IgD-negative memory B cell (primary cell): ENCODE measurements around the gene LGR4. TPM values are rescaled to one million over a fixed set of nuclear protein-coding genes. Genes with fewer than 3 reads are reported as not detected.

Experiments used
- H3K27ac Mint-ChIP-seq, 3 donors: one replicate each; pipeline ENCODE4 v1.8.0; 2020 to 2022; ENCODE audit warnings: mild to moderate bottlenecking in 3 of 3, mixed read lengths in 3 of 3, moderate library complexity in 1 of 3
- H3K27me3 Mint-ChIP-seq: one replicate; pipeline ENCODE4 v1.8.0; 2021; ENCODE audit warnings: mixed read lengths
- H3K36me3 Mint-ChIP-seq: one replicate; pipeline ENCODE4 v1.8.0; 2020; ENCODE audit warnings: mild to moderate bottlenecking, mixed read lengths
- H3K4me1 Mint-ChIP-seq, 3 donors: one replicate each; pipeline ENCODE4 v1.8.0; 2020 to 2022; ENCODE audit warnings: mixed read lengths in 3 of 3, mild to moderate bottlenecking in 1 of 3
- H3K4me3 Mint-ChIP-seq, 4 donors: one replicate each; pipeline ENCODE4 v1.8.0; 2020 to 2022; ENCODE audit warnings: mild to moderate bottlenecking in 4 of 4, mixed read lengths in 4 of 4, moderate library complexity in 3 of 4
- H3K9me3 Mint-ChIP-seq, 3 donors: one replicate each; pipeline ENCODE4 v1.8.0; 2020 to 2021; ENCODE audit warnings: mixed read lengths in 3 of 3, mild to moderate bottlenecking in 1 of 3
- polyA plus RNA-seq: library from polyadenylated mRNA; unstranded; fragments of 300-500 nt; fragmentation: Illumina TruSeq; gene quantifications from one replicate; pipeline ENCODE4 v1.2.3, GENCODE V29; 2021

Gene LGR4
- polyA plus RNA-seq, 1 donor from 2014 or later: 0.55 TPM

DNA sequence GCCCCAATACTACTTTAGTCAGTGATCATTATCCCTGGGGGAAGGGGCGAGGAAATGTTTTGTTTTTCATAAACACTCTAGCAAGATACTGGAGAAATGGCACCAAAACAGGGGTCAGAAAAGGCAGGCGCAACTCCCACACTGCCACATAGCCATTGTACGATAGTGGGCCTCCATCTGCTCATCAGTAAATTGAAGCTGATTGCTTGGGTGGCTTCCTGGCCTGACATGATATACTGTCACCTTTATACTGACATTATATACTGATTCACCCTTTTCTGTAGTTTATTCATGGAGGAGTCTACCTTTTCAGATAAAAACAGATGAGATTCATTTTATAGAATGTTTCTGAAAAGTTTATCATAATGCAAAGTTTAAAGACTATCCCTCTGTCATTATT is 57.9 kb downstream of the LGR4 start:
- Mint-ChIP-seq H3K27me3 (peaks cover 4% of the 10 kb centered on the region), H3K9me3 (peaks cover 0 to 3% (median 0%) of the 10 kb centered on the region in 3 donors), H3K4me1 (peaks cover 0 to 2% (median 0%) of the 10 kb centered on the region in 3 donors), H3K36me3 (peaks cover 3% of the 10 kb centered on the region), H3K27ac (no peak overlapping the region), H3K4me3 (no peak overlapping the region)

DNA sequence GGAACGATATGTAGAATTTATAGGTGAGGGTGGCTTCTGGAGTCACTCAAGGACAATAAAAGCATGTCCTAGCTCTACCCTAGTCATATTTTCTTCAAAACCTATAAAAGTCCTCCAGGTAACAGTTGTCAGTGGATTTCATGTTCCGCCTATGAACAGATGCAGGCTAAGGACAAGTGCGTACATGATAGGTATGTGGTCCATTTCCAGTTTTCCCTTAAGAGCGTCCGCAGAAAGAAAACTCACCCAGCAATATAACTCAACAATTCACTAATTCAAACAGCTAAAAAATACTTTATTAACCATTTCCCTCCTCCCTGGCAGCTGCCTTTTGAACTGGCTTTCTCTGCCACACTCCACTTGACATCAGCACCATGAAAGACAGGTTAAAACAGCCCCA is 59.4 kb downstream of the LGR4 start:
- peaks cover 0 to 1% (median 0%) of the 10 kb centered on the region in 3 donors for H3K9me3 Mint-ChIP-seq
- peaks cover 0 to 2% (median 0%) of the 10 kb centered on the region in 3 donors for H3K4me1 Mint-ChIP-seq
- no peak overlapping the region for H3K27ac Mint-ChIP-seq
- H3K27me3 Mint-ChIP-seq: peaks cover 4% of the 10 kb centered on the region
- H3K4me3 Mint-ChIP-seq: no peak overlapping the region
- peaks cover 4% of the 10 kb centered on the region for H3K36me3 Mint-ChIP-seq

- peaks cover 0 to 2% (median 0%) of the 10 kb centered on the region in 3 donors for H3K4me1 Mint-ChIP-seq
- peaks cover 4% of the 10 kb centered on the region for H3K36me3 Mint-ChIP-seq
- no peak overlapping the region for H3K4me3 Mint-ChIP-seq
- no peak overlapping the region for H3K27ac Mint-ChIP-seq
- H3K27me3 Mint-ChIP-seq: peaks cover 4% of the 10 kb centered on the region
- H3K9me3 Mint-ChIP-seq: peaks cover 0 to 1% (median 0%) of the 10 kb centered on the region in 3 donors
These were observed 60.3 kb downstream of the LGR4 start for GRCh38 chr11:27412192-27412691.

GRCh38 chr11:27411328-27411727 is 61.3 kb downstream of the LGR4 start:
- Mint-ChIP-seq H3K36me3 (peaks cover 4% of the 10 kb centered on the region), H3K9me3 (peaks cover 0 to 1% (median 0%) of the 10 kb centered on the region in 3 donors), H3K4me3 (no peak overlapping the region), H3K4me1 (peaks cover 0 to 2% (median 0%) of the 10 kb centered on the region in 3 donors), H3K27me3 (peaks cover 4% of the 10 kb centered on the region), H3K27ac (no peak overlapping the region)

- H3K27me3 Mint-ChIP-seq: no peaks in the 10 kb centered on the region
- H3K4me1 Mint-ChIP-seq: peaks cover 0 to 2% (median 0%) of the 10 kb centered on the region in 3 donors
- H3K4me3 Mint-ChIP-seq: no peak overlapping the region
- H3K36me3 Mint-ChIP-seq: peaks cover 4% of the 10 kb centered on the region
- no peak overlapping the region for H3K27ac Mint-ChIP-seq
- peaks cover 0 to 1% (median 0%) of the 10 kb centered on the region in 3 donors for H3K9me3 Mint-ChIP-seq
These were observed 62.3 kb downstream of the LGR4 start for GRCh38 chr11:27410272-27410671.

- H3K9me3 Mint-ChIP-seq: peaks cover 0 to 1% (median 0%) of the 10 kb centered on the region in 3 donors
- H3K27me3 Mint-ChIP-seq: no peaks in the 10 kb centered on the region
- H3K27ac Mint-ChIP-seq: no peak overlapping the region
- H3K4me1 Mint-ChIP-seq: peaks cover 0 to under 1% (median 0%) of the 10 kb centered on the region in 3 donors
- peaks cover 4% of the 10 kb centered on the region for H3K36me3 Mint-ChIP-seq
- H3K4me3 Mint-ChIP-seq: no peak overlapping the region
These were observed 62.8 kb downstream of the LGR4 start for GRCh38 chr11:27409742-27410141.

GRCh38 chr11:27409049-27409448 is 63.5 kb downstream of the LGR4 start:
- no peaks in the 10 kb centered on the region for H3K4me1 Mint-ChIP-seq
- peaks cover 4% of the 10 kb centered on the region for H3K36me3 Mint-ChIP-seq
- peaks cover 0 to 1% (median 0%) of the 10 kb centered on the region in 3 donors for H3K9me3 Mint-ChIP-seq
- peaks cover 2% of the 10 kb centered on the region for H3K27me3 Mint-ChIP-seq
- H3K27ac Mint-ChIP-seq: no peak overlapping the region
- no peak overlapping the region for H3K4me3 Mint-ChIP-seq

DNA sequence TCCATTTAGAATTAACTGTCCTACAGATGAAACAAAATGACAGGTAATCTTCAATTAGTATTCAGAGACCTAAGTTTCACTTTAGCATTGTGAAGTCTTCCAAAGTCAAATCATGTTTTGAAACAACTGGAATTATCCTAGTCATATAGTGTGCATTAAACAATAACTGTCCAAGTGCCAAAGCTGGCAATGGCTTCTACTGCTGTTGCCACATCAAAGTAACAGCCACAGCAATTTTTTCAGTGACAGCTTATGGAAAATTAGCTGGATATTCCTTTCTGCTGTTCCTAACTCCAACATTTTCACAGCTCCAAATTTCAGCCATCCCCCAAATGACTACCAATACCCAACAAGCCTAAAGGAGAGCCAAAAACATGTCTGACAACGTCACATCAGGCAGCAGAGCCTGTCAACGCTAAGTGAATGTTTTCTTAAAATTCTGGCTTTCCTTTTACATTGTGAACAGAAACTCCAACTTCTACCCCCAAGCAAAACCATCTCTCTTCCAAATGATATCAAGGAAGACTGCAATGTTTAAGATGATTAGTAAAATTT is 64.3 kb downstream of the LGR4 start:
- Mint-ChIP-seq H3K27ac (no peak overlapping the region), H3K27me3 (peaks cover 2% of the 10 kb centered on the region), H3K4me1 (no peaks in the 10 kb centered on the region), H3K9me3 (peaks cover 0 to 1% (median 0%) of the 10 kb centered on the region in 3 donors), H3K4me3 (no peak overlapping the region), H3K36me3 (peaks cover 4% of the 10 kb centered on the region)

DNA sequence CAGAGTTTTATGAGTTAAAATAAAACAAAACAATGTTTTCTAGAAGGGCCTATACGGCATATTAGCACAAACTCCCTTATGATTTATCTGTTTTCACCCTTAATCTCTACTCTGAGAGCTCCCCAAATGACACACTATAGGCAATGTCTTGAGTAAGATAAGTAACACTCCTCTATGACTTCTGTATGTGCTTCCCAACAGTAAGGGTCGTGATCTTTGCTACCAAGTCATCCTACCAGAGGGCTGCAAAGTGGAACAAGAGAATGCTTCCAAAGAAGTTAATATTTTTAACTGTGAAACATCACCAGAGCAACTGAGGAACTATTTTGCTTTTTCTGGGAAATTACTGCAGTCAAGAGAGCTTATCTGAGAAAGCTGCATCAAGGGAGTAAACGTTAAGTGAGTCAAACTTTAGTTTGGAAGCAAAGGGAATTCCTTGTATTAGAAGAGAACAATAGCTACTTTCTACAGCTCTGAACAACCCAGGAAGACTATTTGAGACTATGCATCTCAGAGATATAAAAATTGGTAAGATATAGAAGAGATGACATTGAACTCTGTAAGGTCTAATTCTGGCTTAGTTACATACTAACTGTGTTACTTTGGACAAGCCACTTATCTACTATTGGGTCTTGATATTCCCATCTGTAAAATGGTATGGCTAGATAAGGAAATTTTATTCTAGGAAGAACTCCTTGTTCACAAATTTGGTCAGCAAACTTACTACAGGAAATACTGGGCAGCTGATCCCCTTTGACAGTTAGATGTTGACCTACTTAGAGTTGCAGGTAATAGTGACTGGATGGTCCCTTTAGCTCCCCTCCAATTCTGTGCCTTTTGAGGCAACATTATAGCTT is 65.9 kb downstream of the LGR4 start:
- peaks cover 4% of the 10 kb centered on the region for H3K36me3 Mint-ChIP-seq
- peaks cover 2% of the 10 kb centered on the region for H3K27me3 Mint-ChIP-seq
- no peaks in the 10 kb centered on the region for H3K4me1 Mint-ChIP-seq
- no peak overlapping the region for H3K27ac Mint-ChIP-seq
- peaks cover 0 to 1% (median 0%) of the 10 kb centered on the region in 3 donors for H3K9me3 Mint-ChIP-seq
- no peak overlapping the region for H3K4me3 Mint-ChIP-seq

- Mint-ChIP-seq H3K9me3 (no peaks in the 10 kb centered on the region), H3K4me3 (no peak overlapping the region), H3K36me3 (peaks cover 4% of the 10 kb centered on the region), H3K27ac (no peak overlapping the region), H3K27me3 (peaks cover 2% of the 10 kb centered on the region), H3K4me1 (no peaks in the 10 kb centered on the region)
These were observed 67.5 kb downstream of the LGR4 start for GRCh38 chr11:27405134-27405533.

DNA sequence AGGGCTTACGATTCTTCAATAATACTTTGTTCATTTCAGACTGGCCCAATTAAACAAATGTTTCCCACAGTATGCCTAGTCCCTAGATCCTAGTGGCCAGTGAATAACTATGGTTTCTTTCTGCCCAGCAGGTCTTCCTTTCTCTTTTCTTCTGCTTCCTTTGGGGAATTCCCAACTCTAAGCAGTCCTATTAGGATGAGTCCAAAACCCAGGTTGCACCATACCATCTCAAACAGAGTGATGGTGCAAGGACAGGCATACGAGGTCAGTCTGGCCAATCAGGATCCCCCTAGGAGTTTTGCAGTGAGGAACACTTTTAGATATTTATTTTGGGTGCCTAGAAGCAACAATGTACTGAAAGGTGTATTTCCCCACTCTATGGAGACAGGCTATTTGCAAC is 68.2 kb downstream of the LGR4 start:
- no peak overlapping the region for H3K4me3 Mint-ChIP-seq
- peaks cover 2% of the 10 kb centered on the region for H3K27me3 Mint-ChIP-seq
- no peaks in the 10 kb centered on the region for H3K4me1 Mint-ChIP-seq
- no peaks in the 10 kb centered on the region for H3K9me3 Mint-ChIP-seq
- H3K27ac Mint-ChIP-seq: no peak overlapping the region
- H3K36me3 Mint-ChIP-seq: peaks cover under 1% of the 10 kb centered on the region

DNA sequence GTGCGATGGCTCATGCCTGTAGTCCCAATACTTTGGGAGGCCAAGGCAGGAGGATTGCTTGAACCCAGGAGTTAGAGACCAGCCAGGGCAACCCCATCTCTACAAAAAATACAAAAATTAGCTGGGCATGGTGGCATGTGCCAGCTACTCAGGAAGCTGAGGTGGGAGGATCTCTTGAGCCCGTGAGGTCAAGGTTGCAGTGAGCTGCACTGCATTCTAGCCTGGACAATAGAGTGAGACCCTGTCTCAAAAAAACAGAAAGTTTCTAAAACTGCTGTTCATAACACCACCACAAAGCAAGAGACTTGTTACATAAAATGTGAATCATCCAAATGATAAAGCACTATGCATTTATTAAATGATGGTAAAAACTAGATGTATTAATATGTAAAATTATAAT is 69.4 kb downstream of the LGR4 start:
- Mint-ChIP-seq H3K4me1 (no peaks in the 10 kb centered on the region), H3K27me3 (peaks cover 2% of the 10 kb centered on the region), H3K27ac (no peak overlapping the region), H3K4me3 (no peak overlapping the region), H3K9me3 (no peaks in the 10 kb centered on the region), H3K36me3 (no peaks in the 10 kb centered on the region)

GRCh38 chr11:27402450-27402849 is 70.1 kb downstream of the LGR4 start:
- H3K4me3 Mint-ChIP-seq: no peak overlapping the region
- H3K9me3 Mint-ChIP-seq: no peaks in the 10 kb centered on the region
- H3K4me1 Mint-ChIP-seq: no peaks in the 10 kb centered on the region
- H3K27ac Mint-ChIP-seq: no peak overlapping the region
- H3K27me3 Mint-ChIP-seq: peaks cover 2% of the 10 kb centered on the region
- no peaks in the 10 kb centered on the region for H3K36me3 Mint-ChIP-seq

DNA sequence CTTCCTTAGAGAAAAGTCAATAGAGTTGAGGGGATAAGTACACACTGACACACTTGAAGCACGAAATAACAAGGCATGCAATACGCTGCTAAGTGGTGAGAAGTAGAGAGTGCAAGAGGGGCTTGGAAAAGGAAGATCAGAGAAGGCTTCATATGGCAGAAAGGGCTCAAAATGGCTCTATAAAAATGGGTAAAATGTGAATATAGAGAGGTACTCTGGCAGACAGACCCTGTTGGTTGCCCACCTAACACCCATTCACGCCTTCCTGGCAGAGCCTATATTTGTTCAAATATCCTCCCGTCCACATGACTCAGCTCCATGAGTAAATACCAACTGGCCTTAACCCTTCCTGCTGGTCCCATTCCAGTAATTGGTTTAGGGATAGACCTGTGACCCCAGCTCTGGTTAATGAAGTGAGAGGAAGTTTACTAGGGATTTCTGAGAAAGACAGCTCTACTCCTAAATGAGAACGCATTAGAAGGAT is 70.7 kb downstream of the LGR4 start:
- Mint-ChIP-seq H3K27ac (no peak overlapping the region), H3K27me3 (peaks cover 2% of the 10 kb centered on the region), H3K36me3 (no peaks in the 10 kb centered on the region), H3K4me1 (no peaks in the 10 kb centered on the region), H3K4me3 (no peak overlapping the region), H3K9me3 (no peaks in the 10 kb centered on the region)

DNA sequence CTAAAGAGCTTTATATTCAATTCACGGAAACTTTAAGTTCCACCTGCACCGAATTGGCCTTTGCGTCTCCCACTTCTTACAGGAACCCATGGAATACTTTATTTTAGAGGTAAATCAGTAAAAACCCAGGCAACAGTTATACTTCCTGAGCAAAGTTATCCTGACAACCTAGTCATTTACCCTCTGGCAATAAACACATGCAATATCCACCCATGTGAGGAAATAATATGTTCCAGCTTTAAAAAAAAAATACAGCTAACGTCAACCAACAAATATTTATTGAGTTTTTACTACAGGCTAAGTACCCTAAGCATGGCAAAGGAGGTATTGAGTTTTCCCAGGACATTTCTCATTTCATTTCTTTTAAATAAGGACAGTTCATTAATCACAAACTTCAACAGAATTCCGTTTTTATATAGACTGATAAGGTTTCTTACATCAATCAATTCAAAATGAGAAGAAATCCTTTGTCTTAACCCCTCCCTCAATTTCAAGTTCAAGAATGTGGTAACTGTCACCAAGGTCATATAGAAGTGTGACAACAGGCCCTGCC is 71.2 kb downstream of the LGR4 start:
- no peaks in the 10 kb centered on the region for H3K9me3 Mint-ChIP-seq
- H3K27me3 Mint-ChIP-seq: peaks cover 2% of the 10 kb centered on the region

More for the DNA sequence above, 71.2 kb downstream of the LGR4 start:
- Mint-ChIP-seq H3K27ac (no peak overlapping the region), H3K4me1 (no peaks in the 10 kb centered on the region), H3K36me3 (no peaks in the 10 kb centered on the region), H3K4me3 (no peak overlapping the region)
